ENCODE results near the gene MGAM2. TPM values are rescaled to one million over a fixed set of nuclear protein-coding genes. Genes with fewer than 3 reads are reported as not detected.
A peak's percentile ranks its signal among the peaks of the same experiment; 100 is the strongest.

MGAM2 gene
- total and polyA plus RNA-seq, 2 of the 8 experiments (the other 6 are each of a cell fraction or from before 2014, with no cell fraction given): 0.02 TPM; not detected in 1

DNA sequence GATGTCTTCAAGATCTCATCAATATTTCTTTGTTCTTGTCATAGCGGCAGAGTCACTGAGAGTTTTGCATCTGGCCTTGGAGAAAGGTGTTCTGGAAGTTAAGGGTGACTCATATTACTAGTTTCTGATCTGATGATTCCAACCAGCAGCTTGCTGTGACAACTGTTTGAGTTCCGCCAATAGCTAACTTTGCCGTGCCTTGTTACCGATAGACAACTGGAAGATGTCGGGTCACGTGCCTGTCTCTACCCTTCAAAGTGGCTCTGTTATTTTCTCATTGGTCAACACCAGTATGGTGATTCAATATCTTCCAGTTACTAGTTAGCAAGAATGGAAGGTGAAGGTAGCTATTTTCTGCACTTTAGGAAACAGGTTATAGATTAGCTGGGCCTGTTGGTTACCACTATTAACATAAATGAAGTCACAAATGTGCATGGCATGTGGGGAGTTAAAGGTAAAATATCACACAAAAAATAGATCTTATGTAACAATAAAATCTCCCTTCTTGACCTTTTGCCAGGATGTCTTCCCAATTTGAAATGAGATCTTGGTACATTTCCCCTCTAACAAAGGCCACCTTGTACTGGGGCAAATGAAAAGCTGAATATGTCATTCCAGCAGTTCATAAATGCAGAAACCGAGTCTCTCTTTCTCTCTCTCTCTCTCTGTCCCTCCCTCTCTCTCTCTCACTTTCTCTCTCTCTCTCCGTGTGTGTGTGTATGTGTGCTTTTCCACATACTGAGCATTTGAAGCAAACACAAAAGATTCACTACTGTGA, 2.6 kb upstream of the MGAM2 start:
- POLR2A ChIA-PET (ENCODE audit: partially characterized antibody): no interaction called here
- Histone ChIP-seq H3K9me3 (ENCODE audit: insufficient read depth in 2 of 2, low read depth in 1 of 2, low read length in 1 of 2) (no peaks in the 10 kb centered on the region), H2AFZ (ENCODE audit: low read length) (no peak overlapping the region), H4K8ac (ENCODE audit: extremely low read depth, insufficient read depth, low read length) (no peak overlapping the region), H2BK20ac (ENCODE audit: low read length) (0 out of 2 replicates have a peak overlapping the region, but pooled peaks have one; percentile 34), H3K56ac (replicated peaks; ENCODE audit: insufficient read length, low read depth, low read length) (no peak overlapping the region), H4K20me1 (replicated peaks in 1 of 2; ENCODE audit: control insufficient read depth in 1 of 2, insufficient read depth in 2 of 2, low read length in 2 of 2) (no peaks in the 10 kb centered on the region), H3K23ac (ENCODE audit: insufficient read length) (no peak overlapping the region), H3K27ac (ENCODE audit: low read depth, low read length) (no peak overlapping the region), H3K14ac (ENCODE audit: insufficient read length) (no peak overlapping the region), H3K79me2 (ENCODE audit: control insufficient read depth in 1 of 2, insufficient read depth in 2 of 2, low read length in 2 of 2) (no peaks in the 10 kb centered on the region), H2BK120ac (replicated peaks; ENCODE audit: low read depth, low read length) (no peak overlapping the region), H3K9ac (replicated peaks in 1 of 4; ENCODE audit: extremely low read depth in 1 of 4, low read depth in 3 of 4, low read length in 3 of 4) (no peak overlapping the region), H3K23me2 (ENCODE audit: low read depth, low read length) (no peaks in the 10 kb centered on the region; the same call in 1 of the 2 replicates), H2AK5ac (ENCODE audit: low read depth, low read length) (no peak overlapping the region), H3K4ac (replicated peaks; ENCODE audit: insufficient read length, low read depth, low read length) (no peak overlapping the region), H3K4me2 (ENCODE audit: insufficient read depth in 1 of 2, low read depth in 2 of 2, low read length in 2 of 2) (no peak overlapping the region), H2BK5ac (ENCODE audit: low read depth, low read length) (no peak overlapping the region), H3K36me3 (ENCODE audit: control insufficient read depth in 2 of 4, insufficient read depth in 4 of 4, low read length in 3 of 4) (no peaks in the 10 kb centered on the region), H4K5ac (ENCODE audit: insufficient read length, low read depth, low read length) (no peak overlapping the region), H2BK15ac (ENCODE audit: low read length) (no peak overlapping the region), H3K4me3 (ENCODE audit: extremely low read depth in 1 of 4, insufficient read depth in 2 of 4, low read depth in 3 of 4, low read length in 4 of 4) (no peak overlapping the region), H2BK12ac (ENCODE audit: low read depth, low read length) (no peak overlapping the region), H3K79me1 (ENCODE audit: low read depth, low read length) (no peaks in the 10 kb centered on the region), H3K4me1 (replicated peaks in 1 of 4; ENCODE audit: control insufficient read depth in 3 of 4, insufficient read depth in 4 of 4, low read length in 3 of 4) (peaks cover 0 to 7% (median 3%) of the 10 kb centered on the region in 4 experiments; a peak in 4 of 7 replicates), H3K18ac (ENCODE audit: extremely low read depth, low read length) (no peak overlapping the region), H3K27me3 (replicated peaks in 1 of 4; ENCODE audit: control insufficient read depth in 3 of 4, extremely low read depth in 1 of 4, insufficient read depth in 3 of 4, low read length in 3 of 4) (no peaks in the 10 kb centered on the region), H4K91ac (replicated peaks; ENCODE audit: insufficient read length, low read length) (no peak overlapping the region)
- no peak for DNase-seq (ENCODE audit: low read depth in 1 of 2, low spot score in 2 of 2)
- no peak for FAIRE-seq
- WGBS, 2 experiments (ENCODE audit: extremely low coverage in 1 of 2, insufficient coverage in 1 of 2, insufficient read length in 1 of 2, insufficient replicate concordance in 2 of 2, low coverage in 1 of 2, low lambda C conversion rate in 2 of 2, missing lambda C conversion rate in 1 of 2): 79% methylated on average over 8 of the region's 8 CpGs; no CpG with 5 or more reads in 1 of the 2 experiments
- TF ChIP-seq SP4 (IDR thresholded peaks at IDR 0.05; ENCODE audit: low read length) (no peak), TCF12 (IDR thresholded peaks at IDR 0.05; ENCODE audit: low read depth, low read length) (no peak), ZNF274 (IDR thresholded peaks at IDR 0.05; ENCODE audit: borderline replicate concordance, extremely low read depth, low read length) (no peak), NRF1 (IDR thresholded peaks at IDR 0.05; ENCODE audit: low read depth, low read length) (no peak), HDAC6 (IDR thresholded peaks at IDR 0.05; ENCODE audit: low read depth, low read length) (no peak), YY1 (IDR thresholded peaks at IDR 0.05; ENCODE audit: low read depth, low read length) (no peak), SAP30 (IDR thresholded peaks at IDR 0.05; ENCODE audit: insufficient read depth, insufficient replicate concordance, low read length) (no peak)
- CTCF ChIA-PET (ENCODE audit: partially characterized antibody): interaction anchor here (0.6 to 1.2 kb wide), 4 partner anchors 10 to 133 kb away, joined by 3 to 4 read pairs (median 4); no protein-coding TSS in a partner anchor

Data from H1 (cell line).